ENCODE measurements around the gene SLX4IP. TPM values are rescaled to one million over a fixed set of nuclear protein-coding genes. Genes with fewer than 3 reads are reported as not detected.

SLX4IP gene
- total and polyA plus RNA-seq, 2 of the 13 experiments (the other 11 are each of a cell fraction or from before 2014, with no cell fraction given), result 3.6 to 7.3 TPM

- no peak for TF ChIP-seq SAFB2 (CRISPR knock-in tag; IDR thresholded peaks at IDR 0.05; ENCODE audit: borderline replicate concordance, low read depth)
- 0 out of 2 replicates have a peak, but pooled peaks have one; percentile 49 for TF ChIP-seq KDM3A (CRISPR knock-in tag; IDR thresholded peaks at IDR 0.05; ENCODE audit: low read depth)
- no peak for TF ChIP-seq ZNF629 (CRISPR knock-in tag; conservative IDR thresholded peaks at IDR 0.05)
- no peak for TF ChIP-seq SMAD9 (CRISPR knock-in tag; IDR thresholded peaks at IDR 0.05)
- no peak for TF ChIP-seq ZBTB21 (CRISPR knock-in tag; IDR thresholded peaks at IDR 0.05)
- TF ChIP-seq GATAD2A (CRISPR knock-in tag; IDR thresholded peaks at IDR 0.05), result peak; percentile 89
- TF ChIP-seq, protein P1, sequence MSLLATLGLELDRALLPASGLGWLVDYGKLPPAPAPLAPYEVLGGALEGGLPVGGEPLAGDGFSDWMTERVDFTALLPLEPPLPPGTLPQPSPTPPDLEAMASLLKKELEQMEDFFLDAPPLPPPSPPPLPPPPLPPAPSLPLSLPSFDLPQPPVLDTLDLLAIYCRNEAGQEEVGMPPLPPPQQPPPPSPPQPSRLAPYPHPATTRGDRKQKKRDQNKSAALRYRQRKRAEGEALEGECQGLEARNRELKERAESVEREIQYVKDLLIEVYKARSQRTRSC (CRISPR knock-in tag; IDR thresholded peaks at IDR 0.05; ENCODE audit: low read depth), result no peak
- no peak for TF ChIP-seq REL (CRISPR knock-in tag; conservative IDR thresholded peaks at IDR 0.05)
- TF ChIP-seq ZNF639 (CRISPR knock-in tag; conservative IDR thresholded peaks at IDR 0.05), result no peak
- TF ChIP-seq, protein P2, sequence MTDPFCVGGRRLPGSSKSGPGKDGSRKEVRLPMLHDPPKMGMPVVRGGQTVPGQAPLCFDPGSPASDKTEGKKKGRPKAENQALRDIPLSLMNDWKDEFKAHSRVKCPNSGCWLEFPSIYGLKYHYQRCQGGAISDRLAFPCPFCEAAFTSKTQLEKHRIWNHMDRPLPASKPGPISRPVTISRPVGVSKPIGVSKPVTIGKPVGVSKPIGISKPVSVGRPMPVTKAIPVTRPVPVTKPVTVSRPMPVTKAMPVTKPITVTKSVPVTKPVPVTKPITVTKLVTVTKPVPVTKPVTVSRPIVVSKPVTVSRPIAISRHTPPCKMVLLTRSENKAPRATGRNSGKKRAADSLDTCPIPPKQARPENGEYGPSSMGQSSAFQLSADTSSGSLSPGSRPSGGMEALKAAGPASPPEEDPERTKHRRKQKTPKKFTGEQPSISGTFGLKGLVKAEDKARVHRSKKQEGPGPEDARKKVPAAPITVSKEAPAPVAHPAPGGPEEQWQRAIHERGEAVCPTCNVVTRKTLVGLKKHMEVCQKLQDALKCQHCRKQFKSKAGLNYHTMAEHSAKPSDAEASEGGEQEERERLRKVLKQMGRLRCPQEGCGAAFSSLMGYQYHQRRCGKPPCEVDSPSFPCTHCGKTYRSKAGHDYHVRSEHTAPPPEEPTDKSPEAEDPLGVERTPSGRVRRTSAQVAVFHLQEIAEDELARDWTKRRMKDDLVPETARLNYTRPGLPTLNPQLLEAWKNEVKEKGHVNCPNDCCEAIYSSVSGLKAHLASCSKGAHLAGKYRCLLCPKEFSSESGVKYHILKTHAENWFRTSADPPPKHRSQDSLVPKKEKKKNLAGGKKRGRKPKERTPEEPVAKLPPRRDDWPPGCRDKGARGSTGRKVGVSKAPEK (CRISPR knock-in tag; IDR thresholded peaks at IDR 0.05; ENCODE audit: borderline replicate concordance), result 0 out of 2 replicates have a peak, but pooled peaks have one; percentile 78
- peak; percentile 4; the same call in 1 of the 2 replicates for TF ChIP-seq ERF (CRISPR knock-in tag; IDR thresholded peaks at IDR 0.05)
- TF ChIP-seq ZNF33A (CRISPR knock-in tag; IDR thresholded peaks at IDR 0.05; ENCODE audit: borderline replicate concordance), result no peak
- no peak for TF ChIP-seq ZNF547 (CRISPR knock-in tag; IDR thresholded peaks at IDR 0.05)
- TF ChIP-seq USF2 (IDR thresholded peaks at IDR 0.05; ENCODE audit: low read depth, low read length), result no peak
- TF ChIP-seq USF2 (CRISPR knock-in tag; IDR thresholded peaks at IDR 0.05; ENCODE audit: borderline replicate concordance), result no peak
- TF ChIP-seq DNMT3B (CRISPR knock-in tag; conservative IDR thresholded peaks at IDR 0.05), result peak; percentile 91
- TF ChIP-seq PITX1 (CRISPR knock-in tag; IDR thresholded peaks at IDR 0.05), result no peak
- no peak for TF ChIP-seq MTF2 (CRISPR knock-in tag; IDR thresholded peaks at IDR 0.05; ENCODE audit: borderline replicate concordance)
- peak; percentile 58; the same call in 1 of the 2 replicates for TF ChIP-seq RXRB (CRISPR knock-in tag; IDR thresholded peaks at IDR 0.05; ENCODE audit: borderline replicate concordance)
- 0 out of 2 replicates have a peak, but pooled peaks have one; percentile 40 for TF ChIP-seq ATF1 (CRISPR knock-in tag; IDR thresholded peaks at IDR 0.05)
- TF ChIP-seq ZNF790 (CRISPR knock-in tag; IDR thresholded peaks at IDR 0.05; ENCODE audit: borderline replicate concordance), result no peak
- no peak for TF ChIP-seq ZSCAN21 (CRISPR knock-in tag; IDR thresholded peaks at IDR 0.05; ENCODE audit: borderline replicate concordance)
Observed at GRCh38 chr20:10553326-10553984, 118.3 kb downstream of the SLX4IP start (continued).
